Esophagus muscularis mucosa (tissue), 3 donors: Measurements from ENCODE around the gene HIKESHI.

Source experiments
- EP300 ChIP-seq: sonication (generic); formaldehyde crosslinking; IDR thresholded peaks from one replicate; pipeline ENCODE4 v1.6.1; 2017; ENCODE audit warnings: antibody characterized with exemption
- TF ChIP-seq, protein P1 (sequence below), 3 experiments: fragments of 200-600 bp in 2 of 3; fragments of 450-650 bp in 1 of 3; sonication (generic) in 2 of 3; IDR thresholded peaks; one replicate each; pipeline ENCODE4 v1.5.1; 2017 to 2019; ENCODE audit warnings: antibody characterized with exemption in 3 of 3, mild to moderate bottlenecking in 2 of 3, moderate library complexity in 1 of 3

DNA sequence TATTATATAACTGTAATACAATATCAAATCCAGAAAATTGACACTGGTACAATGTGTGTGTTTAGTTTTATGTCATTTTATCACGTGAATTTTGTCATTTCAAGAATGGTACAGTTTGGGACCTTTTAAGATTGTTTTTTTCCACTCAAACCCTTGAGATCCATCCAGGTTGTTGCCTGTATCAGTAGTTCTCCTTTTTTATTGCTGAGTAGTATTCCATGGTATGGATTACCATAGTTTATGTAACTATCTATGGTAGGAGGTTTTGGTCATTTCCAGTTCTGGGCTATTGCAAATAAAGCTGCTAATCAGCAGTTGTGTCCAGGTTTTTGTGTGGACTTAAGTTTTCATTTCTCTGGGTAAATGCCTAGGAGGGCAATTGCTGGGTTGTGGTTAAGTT is 32.4 kb upstream of the HIKESHI start:
- TF ChIP-seq, protein P1, sequence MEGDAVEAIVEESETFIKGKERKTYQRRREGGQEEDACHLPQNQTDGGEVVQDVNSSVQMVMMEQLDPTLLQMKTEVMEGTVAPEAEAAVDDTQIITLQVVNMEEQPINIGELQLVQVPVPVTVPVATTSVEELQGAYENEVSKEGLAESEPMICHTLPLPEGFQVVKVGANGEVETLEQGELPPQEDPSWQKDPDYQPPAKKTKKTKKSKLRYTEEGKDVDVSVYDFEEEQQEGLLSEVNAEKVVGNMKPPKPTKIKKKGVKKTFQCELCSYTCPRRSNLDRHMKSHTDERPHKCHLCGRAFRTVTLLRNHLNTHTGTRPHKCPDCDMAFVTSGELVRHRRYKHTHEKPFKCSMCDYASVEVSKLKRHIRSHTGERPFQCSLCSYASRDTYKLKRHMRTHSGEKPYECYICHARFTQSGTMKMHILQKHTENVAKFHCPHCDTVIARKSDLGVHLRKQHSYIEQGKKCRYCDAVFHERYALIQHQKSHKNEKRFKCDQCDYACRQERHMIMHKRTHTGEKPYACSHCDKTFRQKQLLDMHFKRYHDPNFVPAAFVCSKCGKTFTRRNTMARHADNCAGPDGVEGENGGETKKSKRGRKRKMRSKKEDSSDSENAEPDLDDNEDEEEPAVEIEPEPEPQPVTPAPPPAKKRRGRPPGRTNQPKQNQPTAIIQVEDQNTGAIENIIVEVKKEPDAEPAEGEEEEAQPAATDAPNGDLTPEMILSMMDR (IDR thresholded peaks at IDR 0.05) = no peak
- no peak for TF ChIP-seq EP300
